Activated T-cell treated with anti-CD3 and anti-CD28 coated beads, Interleukin-2, amount 50 U/mL, for 48 hours (primary cell): Measurements from ENCODE around the gene HIF3A.
A peak's percentile ranks its signal among the peaks of the same experiment; 100 is the strongest.
"Not testable (repeated sequence)": the region's sequence is repeated elsewhere in the genome, so short reads cannot be mapped to it uniquely, and the experiment has no call there.

ENCODE experiments used
- DNase-seq, 2 experiments: peaks; one replicate each; pipeline ENCODE4 v3.0.0-alpha.2; 2020

HIF3A gene

DNA sequence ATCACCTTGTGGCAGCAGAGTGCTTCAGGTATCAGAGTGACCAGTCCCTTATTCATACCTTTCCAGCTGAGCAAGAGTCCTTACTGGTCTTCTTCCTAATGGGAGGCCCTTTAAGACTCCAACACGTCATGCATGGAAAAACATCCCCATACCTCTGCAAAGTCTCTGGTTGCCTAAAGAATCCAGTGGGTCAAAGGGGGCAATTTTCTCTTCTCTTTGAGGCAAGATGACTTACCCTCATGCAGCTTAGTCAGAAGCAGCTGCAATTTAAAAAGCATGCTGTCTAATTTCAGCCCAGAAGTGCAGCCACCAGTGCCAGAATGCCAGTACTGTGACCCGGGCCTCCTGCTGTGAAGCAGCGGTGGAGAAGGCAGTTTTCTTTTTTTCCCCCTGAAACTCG lies 68.7 kb downstream of the HIF3A start:
- DNase-seq: no peak

DNA sequence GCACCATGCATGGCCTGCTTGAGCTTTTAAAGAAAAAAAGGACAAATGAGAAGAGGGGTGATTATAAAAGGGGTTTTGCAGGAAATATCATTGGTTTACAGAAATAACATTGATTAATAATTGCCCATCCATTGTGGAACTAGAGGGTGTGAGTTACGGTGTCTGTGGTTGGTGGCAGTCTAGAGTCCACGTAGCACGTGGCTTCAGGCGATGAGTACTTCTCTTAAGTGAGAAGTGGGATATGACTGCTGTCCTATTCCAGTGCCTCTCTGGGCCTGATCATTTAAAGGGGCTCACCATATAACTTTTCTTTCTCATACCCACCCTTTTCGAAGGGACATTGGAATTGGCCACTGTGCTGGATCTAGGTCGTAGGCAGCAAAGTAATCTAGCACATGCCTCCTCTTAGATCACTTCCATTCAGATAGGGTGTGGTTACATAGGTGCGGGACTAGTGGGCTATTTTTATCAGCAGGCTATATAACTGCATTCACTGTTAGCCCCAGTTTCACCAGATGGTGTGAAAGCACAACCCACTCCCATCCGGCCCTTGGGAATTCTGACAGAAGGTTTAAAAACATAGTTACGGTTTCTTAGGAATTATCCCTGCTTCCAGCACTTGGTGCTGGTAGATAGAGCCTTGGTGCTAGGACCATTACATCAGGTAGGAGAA lies 69.9 kb downstream of the HIF3A start:
- no peak for DNase-seq

DNA sequence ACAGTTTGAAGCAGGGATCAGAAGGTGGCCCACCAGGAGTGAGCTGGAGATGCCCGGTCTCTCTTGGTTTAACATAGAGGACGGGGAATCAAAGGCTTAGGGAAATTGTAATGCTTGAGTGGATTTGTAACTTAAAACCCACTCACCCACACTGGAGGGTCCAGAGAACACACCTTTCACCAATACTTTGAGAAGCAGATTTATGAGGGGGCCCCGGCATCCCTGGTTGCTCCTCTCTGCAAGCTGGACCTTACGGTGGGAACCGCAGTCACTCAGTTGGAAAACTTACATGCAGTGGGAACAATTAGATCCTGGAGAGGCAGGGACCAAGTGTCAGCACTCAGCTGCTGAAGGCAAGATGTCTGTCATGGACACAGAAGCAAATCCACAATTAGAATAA lies 70.6 kb downstream of the HIF3A start:
- DNase-seq: no peak

DNA sequence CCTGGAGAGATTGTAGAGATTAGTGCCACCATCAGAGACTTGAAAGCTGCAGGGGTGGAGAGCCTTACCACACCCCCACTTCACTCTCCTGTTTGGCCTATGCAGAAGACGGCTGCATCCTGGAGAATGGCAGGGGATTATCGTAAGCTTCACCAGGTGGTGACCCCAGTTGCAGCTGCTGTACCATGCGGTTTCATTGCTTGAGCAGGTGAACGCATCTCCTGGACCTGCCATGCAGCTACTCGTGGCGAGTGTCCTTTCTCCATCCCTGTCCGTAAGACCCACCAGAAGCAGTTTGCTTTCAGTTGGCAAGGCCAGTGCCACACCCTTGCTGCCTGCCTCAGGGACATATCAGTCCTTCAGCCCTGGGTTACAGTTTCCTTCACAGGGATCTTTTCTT lies 71.3 kb downstream of the HIF3A start:
- DNase-seq: no peak

DNA sequence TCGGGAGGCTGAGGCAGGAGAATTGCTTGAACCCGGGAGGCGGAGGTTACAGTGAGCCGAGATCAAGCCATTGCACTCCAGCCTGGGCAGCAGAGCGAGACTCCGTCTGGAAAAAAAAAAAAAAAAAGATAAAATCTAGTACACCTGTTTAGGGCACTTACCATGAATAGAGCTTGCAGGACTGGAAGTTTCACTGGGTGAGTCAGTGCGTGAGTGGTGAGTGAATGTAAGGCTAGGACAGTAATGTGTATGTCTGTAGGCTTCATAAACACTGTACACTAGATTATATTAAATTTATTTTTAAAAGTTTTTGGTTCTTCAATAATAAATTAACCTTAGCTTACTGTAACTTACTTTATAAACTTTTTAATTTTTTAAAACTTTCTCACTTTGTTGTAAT lies 73.0 kb downstream of the HIF3A start:
- DNase-seq: peak in 1 of 2 experiments; percentile 35

DNA sequence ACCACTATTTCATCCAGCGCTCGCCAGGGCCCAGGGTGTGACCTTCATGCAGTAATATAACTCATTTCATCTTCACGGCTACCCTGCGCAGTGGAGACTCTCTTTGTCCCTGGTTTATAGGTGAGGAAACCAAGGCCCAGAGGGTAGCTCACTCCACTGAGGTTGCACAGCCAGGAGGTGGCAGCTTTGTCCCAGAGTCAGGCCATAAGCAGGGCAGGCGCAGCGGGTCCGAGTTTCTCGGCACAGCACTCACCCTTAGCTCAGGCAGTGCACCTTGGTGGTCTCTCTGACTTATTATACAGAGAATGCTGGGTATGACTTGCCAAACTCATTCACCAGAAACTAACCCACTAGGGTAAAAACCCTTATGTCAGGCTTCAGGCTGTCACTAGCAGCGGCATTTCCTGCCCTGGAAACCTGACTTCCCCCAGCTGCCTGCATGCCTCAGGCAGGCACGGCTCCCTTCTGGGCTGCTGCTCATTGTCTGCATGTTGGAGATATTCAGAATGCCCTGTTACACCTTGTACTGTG lies 74.6 kb downstream of the HIF3A start:
- DNase-seq: no peak

DNA sequence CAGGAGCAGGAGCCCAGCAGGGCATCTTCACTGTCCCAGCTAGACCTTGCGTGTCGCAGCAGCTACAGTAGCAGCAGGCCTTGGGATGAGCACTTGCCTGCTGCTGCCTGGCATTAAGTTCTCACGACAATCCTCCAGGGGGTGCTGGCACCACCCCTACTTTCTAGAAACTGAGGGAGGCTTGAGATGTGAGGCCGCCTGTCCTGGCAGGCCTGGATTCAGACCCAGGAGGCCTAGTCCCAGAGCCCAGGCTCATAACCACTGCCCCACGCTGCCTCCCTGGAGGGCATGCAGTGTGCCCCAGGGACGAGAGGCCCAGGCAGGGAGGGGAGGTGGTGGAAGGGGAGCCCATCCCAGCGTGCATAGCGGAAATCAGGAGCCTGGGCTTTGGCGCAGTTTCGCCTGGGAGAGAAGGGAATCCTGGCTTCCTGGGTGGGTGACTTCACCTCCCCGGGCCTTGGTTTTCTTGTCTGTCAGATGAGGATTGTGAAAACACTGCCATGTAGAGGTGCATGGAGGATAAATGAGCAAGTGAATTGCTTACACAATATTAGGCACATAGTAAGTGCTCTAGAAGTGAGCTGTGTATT lies 76.2 kb downstream of the HIF3A start:
- no peak for DNase-seq

DNA sequence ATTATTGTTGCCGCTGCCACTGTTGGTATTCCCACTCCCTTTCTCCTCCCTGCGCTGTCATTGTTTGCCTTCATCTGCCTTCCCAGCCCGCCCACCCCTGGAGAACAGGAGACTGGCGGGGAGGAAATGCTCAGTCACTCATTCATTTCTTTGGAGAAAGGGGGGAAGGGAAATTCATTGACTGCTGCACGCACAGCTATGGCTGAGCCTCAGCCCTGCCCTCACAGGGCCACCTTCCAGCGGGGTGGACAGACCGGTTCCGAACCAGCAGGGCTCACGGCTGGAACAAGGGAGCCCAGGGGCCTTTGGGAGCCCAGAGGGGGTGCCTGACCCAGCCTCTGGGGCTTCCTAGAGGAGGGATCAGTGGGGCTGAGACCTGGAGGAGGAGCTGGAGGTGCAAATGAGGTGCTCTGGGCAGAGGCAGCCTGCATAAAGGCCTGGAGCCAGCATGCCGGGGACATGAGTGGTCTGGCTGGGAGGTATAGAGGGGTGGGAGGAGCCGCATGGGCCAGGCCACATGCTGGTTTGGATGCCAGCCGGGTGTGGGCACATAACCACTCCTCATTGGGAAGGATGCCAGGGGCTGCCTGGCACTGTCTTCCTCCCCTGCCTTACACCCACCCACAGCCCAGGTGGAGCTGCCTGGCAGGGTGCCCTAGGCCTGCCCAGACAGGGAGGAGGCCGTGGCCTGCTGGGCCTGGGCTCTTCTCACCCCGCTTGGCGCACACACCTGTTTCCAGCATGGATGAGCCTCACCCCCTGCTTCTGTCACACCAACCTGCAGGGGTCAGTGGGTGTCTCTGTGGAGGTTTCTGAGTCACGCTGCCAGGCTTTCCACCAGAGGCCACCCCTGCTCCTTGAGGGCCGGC lies 76.9 kb downstream of the HIF3A start:
- no peak for DNase-seq

DNA sequence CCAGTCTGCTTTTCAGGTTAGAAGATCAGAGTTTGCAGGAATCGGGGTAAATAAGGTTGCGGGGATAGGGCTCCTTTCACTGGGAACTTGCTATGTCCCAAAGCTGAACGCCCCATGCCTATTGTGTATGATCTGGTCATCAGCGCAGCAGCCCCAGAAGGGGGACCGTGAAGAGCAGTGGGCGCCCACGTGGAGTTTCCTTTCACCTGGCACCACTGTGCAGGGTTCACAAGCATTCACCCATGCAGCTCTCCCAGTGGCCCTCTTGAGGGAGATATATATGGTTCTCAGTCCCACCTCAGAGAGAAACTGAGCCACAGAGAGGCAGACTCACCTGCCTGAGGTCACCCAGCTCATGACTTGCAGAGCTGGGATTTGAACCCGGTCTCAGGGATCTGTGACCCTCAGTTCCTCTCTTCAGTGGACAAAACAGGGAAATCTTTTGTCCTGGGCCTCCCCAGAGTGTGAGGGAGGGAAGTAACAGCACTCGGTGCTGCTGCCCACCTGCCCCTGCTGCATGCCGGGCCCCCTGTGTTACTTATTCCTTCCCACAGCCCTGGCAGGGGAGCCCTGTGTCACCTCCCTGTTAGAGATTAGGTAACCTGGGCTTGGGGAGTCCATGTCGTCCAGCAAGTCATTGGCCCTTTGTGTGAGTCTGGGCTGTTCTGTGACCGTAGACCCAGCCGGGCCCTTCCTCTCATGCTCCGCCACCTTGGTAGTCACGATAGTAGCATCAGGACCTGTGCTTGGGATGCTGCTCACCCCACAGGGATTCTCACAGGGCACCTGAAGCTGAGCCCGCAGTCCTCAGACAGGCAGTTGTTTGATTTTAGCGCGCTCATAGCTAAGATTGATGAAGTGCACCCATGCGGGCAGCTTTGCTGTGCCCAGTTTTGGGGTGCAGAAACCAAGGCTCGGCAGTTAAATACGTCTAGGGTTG lies 78.0 kb downstream of the HIF3A start:
- no peak for DNase-seq

DNA sequence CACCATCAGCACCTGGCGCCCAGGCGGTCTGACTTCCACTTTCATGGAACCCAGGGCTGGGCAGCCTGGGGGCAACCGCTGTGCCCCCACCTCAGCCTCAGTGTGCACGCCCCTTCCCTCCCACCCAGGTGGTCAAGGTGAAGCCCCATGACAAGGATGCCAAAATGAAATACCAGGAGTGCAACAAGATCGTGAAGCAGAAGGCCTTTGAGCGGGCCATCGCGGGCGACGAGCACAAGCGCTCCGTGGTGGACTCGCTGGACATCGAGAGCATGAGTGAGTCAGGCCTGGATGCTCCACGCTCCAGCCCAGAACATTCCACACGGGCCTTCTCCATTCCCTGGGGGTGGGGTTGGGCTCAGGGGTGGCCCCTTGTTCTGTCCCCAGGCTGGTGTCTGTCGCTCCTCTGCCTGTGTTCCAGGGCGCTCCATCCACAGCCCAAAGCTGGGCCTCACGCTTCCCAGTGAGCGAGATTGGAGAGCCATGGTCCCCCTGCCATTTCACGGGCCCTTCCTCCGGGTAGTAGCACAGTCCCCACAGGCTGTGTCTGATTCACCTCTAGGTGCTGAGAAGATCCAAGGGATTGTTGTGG lies 78.7 kb downstream of the HIF3A start:
- DNase-seq: not testable (repeated sequence)

DNA sequence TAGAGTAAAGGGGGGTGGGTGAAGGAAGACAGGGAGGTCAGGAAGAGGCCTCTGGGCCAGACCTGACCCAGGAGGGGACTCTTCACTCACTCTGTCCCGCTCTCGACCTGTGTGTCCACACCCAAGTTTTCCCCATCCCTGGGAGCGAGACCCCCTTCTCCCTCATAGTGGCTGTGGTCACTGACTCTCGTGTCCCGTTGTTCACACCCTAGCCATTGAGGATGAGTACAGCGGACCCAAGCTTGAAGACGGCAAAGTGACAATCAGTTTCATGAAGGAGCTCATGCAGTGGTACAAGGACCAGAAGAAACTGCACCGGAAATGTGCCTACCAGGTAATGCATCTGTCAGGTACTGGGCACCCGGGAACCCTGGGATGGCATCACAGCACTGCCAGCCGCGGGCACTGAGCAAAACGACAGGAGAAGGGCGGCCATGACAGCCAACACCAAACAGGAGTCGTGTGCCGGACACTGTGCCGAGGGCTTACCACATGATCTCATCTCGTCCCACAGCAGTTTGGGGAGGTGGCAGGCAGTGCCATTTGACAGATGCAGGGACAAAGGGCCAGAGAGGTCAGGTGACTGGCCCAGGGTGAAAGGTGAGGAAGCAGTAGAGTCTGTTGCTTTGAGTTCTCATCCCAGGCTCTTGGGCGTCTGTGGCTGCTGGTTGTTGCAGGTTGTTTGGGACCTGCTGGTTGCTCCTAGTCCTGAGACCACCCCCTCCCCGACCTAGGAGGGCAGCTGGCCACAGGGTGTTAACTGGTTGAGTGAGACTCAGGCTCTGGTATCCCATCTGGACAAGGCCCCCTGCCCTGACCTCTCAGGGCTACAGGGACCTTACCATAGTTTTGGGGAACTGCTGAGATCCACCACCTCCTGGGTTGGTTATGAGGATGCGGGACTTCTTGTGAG lies 79.7 kb downstream of the HIF3A start:
- no peak for DNase-seq

DNA sequence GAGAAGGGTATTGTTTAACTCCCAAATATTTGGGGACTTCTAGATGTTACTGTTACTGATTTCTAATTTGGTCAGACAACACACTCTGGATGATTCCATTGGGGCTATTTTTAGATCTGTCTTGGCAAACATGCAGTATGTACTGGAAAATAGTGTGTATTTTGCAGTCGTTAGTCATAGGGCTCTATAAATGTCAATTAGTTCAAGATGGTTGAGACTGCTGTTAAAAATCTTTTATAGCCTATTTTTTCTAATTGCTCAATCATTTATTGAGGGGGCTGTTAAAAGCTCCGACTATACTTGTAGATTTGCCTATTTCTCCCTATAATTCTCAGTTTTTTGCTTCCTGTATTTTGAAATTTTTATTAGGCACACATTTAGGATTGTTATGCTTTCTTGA lies 81.4 kb downstream of the HIF3A start:
- no peak for DNase-seq

DNA sequence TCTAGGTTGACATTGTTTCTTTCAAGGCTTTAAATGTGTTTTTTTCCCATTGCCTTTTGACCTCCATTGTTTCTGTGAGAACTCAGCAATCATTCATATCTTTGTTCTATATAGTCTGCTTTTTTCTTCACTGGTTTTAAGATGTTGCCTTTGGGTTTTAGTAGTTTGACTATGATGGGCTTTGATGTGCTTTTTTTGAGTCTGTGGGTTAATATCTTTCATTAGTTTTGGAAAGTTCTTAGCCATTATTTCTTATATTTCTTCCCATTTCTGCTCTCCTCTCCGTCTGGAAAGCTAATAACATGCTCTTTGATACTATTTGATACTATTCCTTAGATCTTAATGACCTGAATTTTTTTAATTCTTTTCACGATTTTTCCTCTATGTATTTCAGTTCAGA lies 83.8 kb downstream of the HIF3A start:
- DNase-seq: no peak

DNA sequence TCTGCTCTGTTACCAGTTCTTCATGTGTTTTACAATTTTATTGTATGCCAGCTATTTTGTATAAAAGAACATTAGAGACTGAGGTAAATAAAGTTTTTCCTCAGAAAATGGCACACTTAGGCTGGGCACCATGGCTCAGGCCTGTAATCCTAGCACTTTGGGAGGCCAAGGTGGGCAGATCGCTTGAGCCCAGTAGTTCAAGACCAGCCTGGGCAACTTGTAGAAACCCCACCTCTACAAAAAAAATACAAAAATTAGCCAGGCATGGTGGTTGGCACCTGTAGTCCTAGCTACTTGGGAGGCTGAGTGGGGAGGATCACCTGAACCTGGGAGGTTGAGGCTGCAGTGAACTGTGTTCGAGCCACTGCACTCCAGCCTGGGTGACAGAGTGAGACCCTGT lies 84.5 kb downstream of the HIF3A start:
- no peak for DNase-seq

DNA sequence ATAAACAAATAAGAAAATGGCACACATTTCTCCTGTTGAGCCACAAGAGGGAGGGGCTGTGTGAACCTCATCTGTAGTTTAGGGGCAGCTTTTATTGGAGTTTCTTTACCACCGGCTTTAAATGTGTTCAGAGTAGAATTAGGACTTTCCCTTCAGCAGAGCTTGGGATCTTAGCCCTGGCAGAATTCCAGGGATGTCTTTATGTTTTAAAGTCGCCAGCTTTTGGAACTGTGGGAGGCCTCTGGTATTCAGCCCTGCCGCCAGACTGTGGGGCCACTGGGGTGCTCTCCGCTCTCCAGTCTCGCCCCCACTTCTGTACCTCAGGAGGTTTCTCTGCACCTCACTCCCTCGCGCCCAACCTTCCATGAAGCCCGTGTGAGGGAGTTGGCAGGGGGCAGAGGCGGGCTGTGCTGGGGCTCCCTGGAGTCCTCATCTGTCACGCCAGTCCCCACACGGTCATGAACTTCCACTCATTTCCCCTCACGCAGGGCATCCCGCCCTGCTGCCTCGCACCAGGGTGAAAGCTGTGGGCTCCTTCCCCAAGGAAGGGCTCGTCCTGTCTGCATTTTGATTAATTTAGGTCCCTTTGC lies 85.0 kb downstream of the HIF3A start:
- no peak for DNase-seq

DNA sequence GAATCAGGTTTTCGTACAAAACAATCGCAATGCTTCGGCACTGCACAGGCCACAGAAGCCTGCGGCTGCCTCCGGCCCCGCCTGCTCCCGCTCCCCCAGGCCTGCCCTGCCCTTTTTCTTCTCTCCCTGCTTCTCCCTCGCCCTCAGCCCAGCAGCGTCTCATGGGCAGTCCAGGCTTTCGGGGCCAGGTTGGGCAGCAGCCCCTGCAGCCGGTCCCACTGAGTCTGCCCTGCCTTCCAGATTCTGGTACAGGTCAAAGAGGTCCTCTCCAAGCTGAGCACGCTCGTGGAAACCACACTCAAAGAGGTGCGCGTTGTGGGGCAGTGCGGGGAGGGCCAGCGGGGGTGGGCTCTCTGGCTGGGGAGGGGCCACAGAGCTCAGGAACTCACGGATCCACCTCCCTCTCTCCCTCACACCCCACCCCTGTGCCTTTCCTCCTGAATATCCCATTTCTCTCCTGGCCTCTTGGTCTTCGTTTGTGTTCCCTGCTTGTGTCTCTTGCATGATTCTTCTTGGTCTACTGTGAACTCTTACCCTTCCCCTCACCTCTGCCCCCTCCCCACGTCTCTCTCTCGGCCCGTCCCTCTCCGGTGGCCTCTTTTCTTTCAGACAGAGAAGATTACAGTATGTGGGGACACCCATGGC lies 86.5 kb downstream of the HIF3A start:
- DNase-seq: no peak

DNA sequence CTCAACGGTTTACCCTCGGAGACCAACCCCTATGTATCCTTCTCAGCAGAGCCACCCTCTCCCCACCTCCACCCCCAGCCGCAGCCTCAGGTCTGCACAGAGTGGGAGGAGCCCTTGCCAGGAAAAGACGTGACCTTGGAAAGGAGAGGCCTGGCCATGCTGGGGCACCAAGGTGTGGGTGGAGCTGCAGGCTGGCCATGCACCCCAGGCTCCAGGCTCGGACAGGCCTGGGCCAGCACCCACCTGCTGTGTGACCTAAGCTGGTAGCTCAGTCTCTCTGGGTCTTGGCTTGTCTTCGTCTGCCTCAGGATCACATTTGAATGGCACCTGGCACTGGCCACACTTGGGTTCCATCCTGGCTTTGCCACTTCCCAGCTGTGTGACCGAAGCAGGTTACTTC lies 87.0 kb downstream of the HIF3A start:
- DNase-seq: no peak

DNA sequence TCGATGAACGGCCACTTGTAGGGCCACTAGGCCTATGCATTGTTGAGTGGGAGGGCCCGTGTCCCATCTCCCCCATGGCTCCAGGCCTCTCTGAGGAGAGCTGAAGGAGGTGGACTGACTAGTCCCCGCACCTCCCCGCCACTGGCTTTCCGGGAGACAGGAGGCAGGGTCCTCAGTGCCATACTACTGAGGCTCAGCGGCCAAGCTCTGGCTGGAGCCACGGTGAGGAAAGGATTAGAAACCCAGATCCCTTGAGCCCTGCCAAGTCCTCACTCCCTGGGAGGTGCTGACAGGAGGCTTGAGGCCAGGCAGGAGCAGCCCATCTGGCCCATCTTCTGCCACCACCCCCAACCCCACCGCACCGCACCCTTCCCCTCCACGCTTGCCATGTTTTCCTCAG lies 87.6 kb downstream of the HIF3A start:
- DNase-seq: no peak

DNA sequence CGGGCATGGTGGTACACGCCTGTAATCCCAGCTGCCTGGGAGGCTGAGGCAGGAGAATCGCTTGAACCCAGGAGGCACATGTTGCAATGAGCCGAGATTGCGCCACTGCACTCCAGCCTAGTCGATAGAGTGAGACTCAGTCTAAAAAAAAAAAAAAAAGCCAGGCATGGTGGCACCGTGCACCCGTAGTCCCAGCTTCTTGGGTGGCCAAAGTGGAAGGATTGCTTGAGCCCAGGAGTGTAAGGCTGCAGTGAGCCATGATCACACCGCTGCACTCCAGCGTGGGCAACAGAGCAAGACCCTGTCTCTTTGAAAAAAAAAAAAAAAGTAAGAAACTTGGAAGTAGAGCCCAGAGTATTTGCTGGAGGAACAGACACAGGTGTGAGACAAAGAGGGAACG lies 88.8 kb downstream of the HIF3A start:
- no peak for DNase-seq

DNA sequence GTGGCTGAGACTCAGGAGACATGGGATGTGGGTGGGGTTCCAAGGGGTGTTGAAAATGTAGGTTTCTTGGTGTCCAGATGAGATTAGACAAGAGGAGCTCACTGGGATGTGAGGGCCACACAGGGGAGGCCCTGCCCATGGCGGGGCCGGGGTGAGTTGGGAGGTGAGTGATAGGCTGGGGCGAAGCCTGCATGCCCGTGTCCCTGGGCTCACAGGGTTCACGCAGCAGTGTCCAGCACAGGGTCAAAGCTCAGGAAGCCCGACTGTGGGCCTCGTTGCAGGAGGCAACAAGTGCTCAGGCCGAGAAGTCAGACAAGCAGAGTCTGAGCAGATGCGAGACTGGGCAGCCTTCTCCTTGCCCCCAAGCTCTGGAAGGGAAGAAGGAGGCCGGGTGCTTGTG lies 89.3 kb downstream of the HIF3A start:
- no peak for DNase-seq
